HCT116 (cell line): ENCODE data around the gene PACSIN2. TPM values are rescaled to one million over a fixed set of nuclear protein-coding genes. Genes with fewer than 3 reads are reported as not detected.

Experiments used
- ATAC-seq: fragments of 200-7000 bp; cut with Tn5 transposase; 2 replicates; pipeline ENCODE4 v1.9.1; 2020; ENCODE audit warnings: mild to moderate bottlenecking, moderate library complexity
- BruUV-seq: library from RNA; stranded (reverse); fragments of 400-500 nt; replicated peaks from 2 replicates; lab custom pipeline; 2021; lab: Mats Ljungman, UMichigan
- CTCF ChIA-PET: fragments of 300-600 bp; sonication (Branson Sonifier 250); formaldehyde crosslinking; loops from one replicate; lab custom pipeline; 2021; ENCODE audit warnings: antibody characterized with exemption; lab: Charles Lee
- POLR2A ChIA-PET: fragments of 300-600, 350-600 bp; sonication (Branson Sonifier 250); formaldehyde crosslinking; loops from one replicate; lab custom pipeline; 2021; ENCODE audit warnings: antibody characterized with exemption; lab: Charles Lee
- RAD21 ChIA-PET, 2 experiments: fragments of 300-600 bp; sonication (Branson Sonifier 250); formaldehyde crosslinking; loops; one replicate each; lab custom pipeline; 2023; ENCODE audit warnings: low total read pairs in 2 of 2; ENCODE audit not compliant: uncharacterized antibody in 2 of 2, unreplicated experiment in 2 of 2, low non-redundant PET in 1 of 2; lab: Charles Lee
- DNase-seq: peaks from one replicate; pipeline ENCODE4 v3.0.0-alpha.2; 2010; ENCODE audit warnings: low read depth, low spot score
- H2AFZ ChIP-seq: fragments of 200-600 bp; shearing (Covaris generic), sonication (generic); 2 replicates; pipeline ENCODE4 v1.6.1; 2017; ENCODE audit warnings: low read depth, mixed run types, mixed read lengths, antibody characterized with exemption, low read length; ENCODE audit not compliant: poor library complexity, severe bottlenecking
- H3K27ac ChIP-seq: 2 replicates; pipeline ENCODE4 v1.5.1; 2012; ENCODE audit warnings: low read depth, low read length
- H3K27me3 ChIP-seq: fragments of 200-600 bp; sonication (generic); 2 replicates; pipeline ENCODE4 v1.6.1; 2016; ENCODE audit warnings: mixed run types, low read length, mixed read lengths; ENCODE audit not compliant: insufficient read depth
- H3K36me3 ChIP-seq, 2 experiments: fragments of 200-500 bp in 1 of 2; fragments of 200-600 bp in 1 of 2; sonication (Bioruptor generic) in 1 of 2; sonication (generic) in 1 of 2; 2 replicates each; pipeline versions ENCODE4 v1.5.1 to v1.6.1; 2014 to 2016; ENCODE audit warnings: low read length in 2 of 2, inconsistent platforms in 1 of 2, mixed read lengths in 1 of 2, mixed run types in 1 of 2; ENCODE audit not compliant: insufficient read depth in 2 of 2, control insufficient read depth in 1 of 2
- H3K4me1 ChIP-seq, 2 experiments: fragments of 200-600 bp in 1 of 2; sonication (generic) in 1 of 2; 2 replicates each; pipeline versions ENCODE4 v1.5.1 to v1.6.1; 2012 to 2017; ENCODE audit warnings: low read length in 2 of 2, inconsistent platforms in 1 of 2, mild to moderate bottlenecking in 1 of 2, mixed read lengths in 1 of 2, mixed run types in 1 of 2, moderate library complexity in 1 of 2; ENCODE audit not compliant: insufficient read depth in 2 of 2, control insufficient read depth in 1 of 2
- H3K4me2 ChIP-seq: fragments of 200-600 bp; sonication (generic); 2 replicates; pipeline ENCODE4 v1.6.1; 2017; ENCODE audit warnings: mixed run types, low read length, mixed read lengths
- H3K4me3 ChIP-seq, 2 experiments: fragments of 200-600 bp in 1 of 2; sonication (generic) in 1 of 2; replicated peaks in 1 of 2; 2 replicates each; pipeline ENCODE4 v1.5.1; 2011 to 2016; ENCODE audit warnings: low read length in 2 of 2, control low read depth in 1 of 2, low read depth in 1 of 2, mild to moderate bottlenecking in 1 of 2, mixed read lengths in 1 of 2, mixed run types in 1 of 2
- H3K79me2 ChIP-seq: fragments of 200-600 bp; sonication (generic); 2 replicates; pipeline ENCODE4 v1.6.1; 2017; ENCODE audit warnings: mild to moderate bottlenecking, mixed run types, low read length, moderate library complexity, mixed read lengths; ENCODE audit not compliant: insufficient read depth
- H3K9ac ChIP-seq: fragments of 200-600 bp; sonication (generic); 2 replicates; pipeline ENCODE4 v1.6.1; 2016; ENCODE audit warnings: low read length, mixed read lengths
- H3K9me2 ChIP-seq: fragments of 200-600 bp; sonication (generic), shearing (Covaris generic); 2 replicates; pipeline ENCODE4 v1.6.1; 2017; ENCODE audit warnings: mixed run types, mild to moderate bottlenecking, moderate library complexity; ENCODE audit not compliant: insufficient read depth
- H3K9me3 ChIP-seq, 2 experiments: fragments of 200-500 bp in 1 of 2; fragments of 200-600 bp in 1 of 2; sonication (Bioruptor generic) in 1 of 2; sonication (generic) in 1 of 2; 2 replicates each; pipeline ENCODE4 v1.6.1; 2014 to 2017; ENCODE audit warnings: low read length in 2 of 2, mixed read lengths in 2 of 2, inconsistent platforms in 1 of 2, low read depth in 1 of 2, mild to moderate bottlenecking in 1 of 2, mixed run types in 1 of 2, moderate library complexity in 1 of 2; ENCODE audit not compliant: control insufficient read depth in 1 of 2, insufficient read depth in 1 of 2
- H4K20me1 ChIP-seq: fragments of 200-600 bp; sonication (generic), shearing (Covaris generic); 2 replicates; pipeline ENCODE4 v1.6.1; 2017; ENCODE audit warnings: mixed run types, mild to moderate bottlenecking, moderate library complexity; ENCODE audit not compliant: insufficient read depth
- ATF3 ChIP-seq: IDR thresholded peaks from 2 replicates; pipeline ENCODE4 v1.6.1; 2012
- ELF1 ChIP-seq: IDR thresholded peaks from 2 replicates; pipeline ENCODE4 v1.6.1; 2012; ENCODE audit warnings: low read depth, borderline replicate concordance
- FOSL1 ChIP-seq: IDR thresholded peaks from 2 replicates; pipeline ENCODE4 v1.6.1; 2012; ENCODE audit warnings: low read depth
- MAX ChIP-seq: IDR thresholded peaks from 2 replicates; pipeline ENCODE4 v1.6.1; 2012
- POLR2A ChIP-seq: IDR thresholded peaks from 2 replicates; pipeline ENCODE4 v1.7.0; 2011; ENCODE audit warnings: borderline replicate concordance; ENCODE audit not compliant: insufficient read depth, insufficient read length; ENCODE audit errors: extremely low read depth
- POLR2AphosphoS5 ChIP-seq: IDR thresholded peaks from 2 replicates; pipeline ENCODE4 v1.6.1; 2011; ENCODE audit warnings: mild to moderate bottlenecking, low read depth, low read length, moderate library complexity
- REST ChIP-seq: IDR thresholded peaks from 2 replicates; pipeline ENCODE4 v1.6.1; 2012; ENCODE audit warnings: low read depth
- SIN3A ChIP-seq: IDR thresholded peaks from 2 replicates; pipeline ENCODE4 v1.6.1; 2012; ENCODE audit warnings: low read depth
- SRF ChIP-seq: IDR thresholded peaks from 2 replicates; pipeline ENCODE4 v1.6.1; 2012; ENCODE audit warnings: low read depth
- TCF7L2 ChIP-seq: IDR thresholded peaks from 2 replicates; pipeline ENCODE4 v1.7.0; 2011; ENCODE audit warnings: borderline replicate concordance, inconsistent platforms; ENCODE audit not compliant: insufficient read depth, insufficient read length; ENCODE audit errors: extremely low read depth
- ZBTB33 ChIP-seq: IDR thresholded peaks from 2 replicates; pipeline ENCODE4 v1.6.1; 2011; ENCODE audit warnings: mild to moderate bottlenecking, low read length, moderate library complexity; ENCODE audit not compliant: insufficient replicate concordance; ENCODE audit errors: extremely low read depth
- ZFX ChIP-seq: fragments of 450-650 bp; IDR thresholded peaks from 2 replicates; pipeline ENCODE4 v1.6.1; 2017
- ZNF274 ChIP-seq: fragments of 200-500 bp; sonication (Bioruptor generic); IDR thresholded peaks from 2 replicates; pipeline ENCODE4 v1.6.1; 2014; ENCODE audit warnings: mild to moderate bottlenecking, low read depth, low read length, inconsistent platforms
- intact Hi-C: fragments of 100-400 bp; cut with micrococcal nuclease; formaldehyde crosslinking; loops from 2 replicates; pipeline ENCODE4 v1.10.0; 2022
- total RNA-seq: library from RNA; stranded (reverse); gene quantifications from one replicate; pipeline ENCODE4 v1.2.1, GENCODE V29; 2021; ENCODE audit not compliant: unreplicated experiment

Gene PACSIN2
- total RNA-seq, 1 experiment from 2014 or later = 48.2 TPM

GRCh38 chr22:42993651-42994275 lies 21.2 kb downstream of the PACSIN2 start (continued):
- TF ChIP-seq ZNF274 (no peak), FOSL1 (no peak), POLR2AphosphoS5 (no peak), SIN3A (no peak), REST (no peak), POLR2A (no peak), ELF1 (no peak), SRF (no peak)

- no peaks in the 10 kb centered on the region for H3K36me3 ChIP-seq
- no peaks in the 10 kb centered on the region for H3K9me2 ChIP-seq
- peaks cover 81% of the 10 kb centered on the region for H3K79me2 ChIP-seq
- no TSS peak for BruUV-seq
- H3K27me3 ChIP-seq = no peaks in the 10 kb centered on the region
- ATAC-seq (no peak), DNase-seq (no peak)
- TF ChIP-seq TCF7L2 (no peak), ZBTB33 (no peak), SIN3A (no peak), POLR2AphosphoS5 (no peak), ZFX (no peak), ATF3 (no peak), MAX (no peak)
- intact Hi-C loops = no loop called here
- no peaks in the 10 kb centered on the region for H3K9me3 ChIP-seq
- H3K4me2 ChIP-seq = no peak overlapping the region
- H3K4me1 ChIP-seq = peaks cover 14 to 36% of the 10 kb centered on the region in 2 experiments
- no peak overlapping the region for H3K27ac ChIP-seq
- H4K20me1 ChIP-seq = peaks cover 1% of the 10 kb centered on the region; the same call in 1 of the 2 replicates
- ChIA-PET CTCF (no interaction called here), RAD21 (no interaction called here), POLR2A (no interaction called here)
- no peak overlapping the region for H2AFZ ChIP-seq
- H3K9ac ChIP-seq = no peak overlapping the region
- no peak overlapping the region for H3K4me3 ChIP-seq
Measured at GRCh38 chr22:42992886-42993479, 22.0 kb downstream of the PACSIN2 start.
